ENCODE results near the gene CENPM.

GRCh38 chr22:41916745-41917358, 30.1 kb downstream of the CENPM start:
- TF ChIP-seq POLR2AphosphoS5 (IDR thresholded peaks at IDR 0.05; ENCODE audit: low read depth, low read length) (no peak), CTCF (IDR thresholded peaks at IDR 0.05) (no peak), REST (IDR thresholded peaks at IDR 0.05; ENCODE audit: insufficient read depth in 1 of 2, low read depth in 2 of 2, low read length in 1 of 2) (no peak), TCF7L2 (IDR thresholded peaks at IDR 0.05; ENCODE audit: low read depth, low read length) (no peak), SIN3A (IDR thresholded peaks at IDR 0.05; ENCODE audit: borderline replicate concordance, insufficient read depth, low read depth, low read length) (no peak)

All from Panc1 (cell line).